HG02678 (cell line): ENCODE data around the gene DDN.

Source experiments
- ATAC-seq: cut with Tn5 transposase; IDR thresholded peaks from one replicate; pipeline ENCODE4 v1.9.1; 2021; ENCODE audit warnings: mild to moderate bottlenecking, moderate library complexity; ENCODE audit not compliant: unreplicated experiment

The DDN gene

DNA sequence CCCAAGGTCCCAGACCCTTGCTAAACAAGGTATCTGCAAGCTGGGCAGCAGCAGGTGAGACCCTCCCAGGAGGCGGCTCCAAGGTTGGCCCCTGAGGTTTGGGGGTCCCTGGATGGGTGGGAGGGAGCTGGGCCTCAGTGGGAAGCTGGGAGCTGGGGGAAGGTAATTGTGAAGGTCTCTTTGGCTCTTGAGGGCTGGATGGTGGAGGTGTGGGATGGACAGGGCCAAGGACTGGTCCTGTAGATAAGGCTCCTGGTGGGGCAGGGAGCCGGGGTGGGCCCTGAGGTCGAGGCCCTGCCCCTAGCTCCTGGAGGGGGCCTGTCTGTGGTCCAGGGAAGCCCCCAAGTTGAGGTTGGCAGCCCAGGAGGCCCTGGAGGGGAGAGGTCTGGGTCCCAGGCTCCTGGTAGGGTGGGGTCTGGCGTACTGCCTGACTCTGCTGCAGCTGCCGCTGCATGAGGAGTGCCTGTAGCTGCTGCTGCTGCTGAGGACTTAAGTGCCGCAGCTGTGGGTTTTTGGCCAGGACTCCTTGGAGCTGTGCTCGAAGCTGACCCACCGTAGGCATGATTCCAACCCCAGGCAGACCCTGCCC, 32.5 kb upstream of the DDN start:
- no peak for ATAC-seq

- no peak for ATAC-seq
Measured at GRCh38 chr12:49030714-49031572, 31.8 kb upstream of the DDN start.

- ATAC-seq: no peak
Measured at GRCh38 chr12:49030119-49030518, 30.9 kb upstream of the DDN start.

DNA sequence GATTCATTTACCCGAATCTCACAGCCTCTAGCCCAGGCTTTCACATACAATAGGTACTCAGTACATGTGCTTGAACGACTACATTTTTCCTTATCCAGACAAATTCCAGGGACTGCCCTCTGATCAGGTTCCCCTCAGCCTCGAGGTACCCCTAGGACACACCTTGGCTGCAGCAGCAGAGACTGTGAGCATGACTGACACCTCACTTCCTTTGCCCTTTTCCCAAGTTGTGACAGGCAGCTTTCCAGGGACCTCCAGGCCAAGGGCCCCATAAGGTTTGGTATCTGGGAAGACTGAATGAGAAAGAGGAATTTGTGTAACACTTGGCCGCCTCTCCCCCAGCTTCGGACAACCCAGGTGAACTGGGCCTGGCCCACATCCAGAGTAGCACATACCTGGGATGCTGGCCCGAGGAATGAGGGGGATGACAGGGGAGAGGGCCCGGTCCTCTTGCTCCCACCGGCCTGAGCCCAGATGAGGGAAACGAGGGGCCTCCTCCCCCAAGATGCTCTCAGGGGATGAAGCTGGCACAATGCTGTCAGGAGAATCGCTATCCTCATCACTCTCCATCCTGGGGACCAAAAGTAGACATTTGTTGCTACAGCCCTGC, 29.6 kb upstream of the DDN start:
- ATAC-seq: no peak

GRCh38 chr12:49027846-49028555, 28.8 kb upstream of the DDN start:
- no peak for ATAC-seq

GRCh38 chr12:49026678-49027480, 27.7 kb upstream of the DDN start:
- no peak for ATAC-seq

DNA sequence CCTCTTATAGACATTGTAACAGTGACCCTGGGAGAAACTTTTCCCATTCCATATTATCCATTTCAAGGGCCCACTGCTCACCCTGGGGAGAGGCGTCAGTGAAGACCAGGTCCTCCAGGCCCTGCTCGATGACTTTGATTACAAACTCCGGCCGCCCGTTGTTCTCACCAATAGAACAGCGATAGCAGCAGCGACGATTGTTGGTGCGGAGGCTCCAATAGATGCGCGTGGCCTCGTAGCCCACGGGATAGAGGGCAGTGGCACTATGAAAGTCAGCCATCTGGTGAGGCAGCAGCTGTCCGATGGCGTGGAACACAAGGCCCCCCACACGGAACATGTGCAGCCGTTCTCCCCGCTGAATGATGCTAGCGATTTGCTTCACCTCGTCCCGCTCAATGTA, 26.9 kb upstream of the DDN start:
- ATAC-seq: no peak

- ATAC-seq: no peak
Measured at GRCh38 chr12:49025463-49025862, 26.3 kb upstream of the DDN start.

GRCh38 chr12:49024543-49024942, 25.4 kb upstream of the DDN start:
- no peak for ATAC-seq

GRCh38 chr12:49023812-49024211, 24.6 kb upstream of the DDN start:
- no peak for ATAC-seq

- no peak for ATAC-seq
Measured at GRCh38 chr12:49022558-49023178, 23.5 kb upstream of the DDN start.

DNA sequence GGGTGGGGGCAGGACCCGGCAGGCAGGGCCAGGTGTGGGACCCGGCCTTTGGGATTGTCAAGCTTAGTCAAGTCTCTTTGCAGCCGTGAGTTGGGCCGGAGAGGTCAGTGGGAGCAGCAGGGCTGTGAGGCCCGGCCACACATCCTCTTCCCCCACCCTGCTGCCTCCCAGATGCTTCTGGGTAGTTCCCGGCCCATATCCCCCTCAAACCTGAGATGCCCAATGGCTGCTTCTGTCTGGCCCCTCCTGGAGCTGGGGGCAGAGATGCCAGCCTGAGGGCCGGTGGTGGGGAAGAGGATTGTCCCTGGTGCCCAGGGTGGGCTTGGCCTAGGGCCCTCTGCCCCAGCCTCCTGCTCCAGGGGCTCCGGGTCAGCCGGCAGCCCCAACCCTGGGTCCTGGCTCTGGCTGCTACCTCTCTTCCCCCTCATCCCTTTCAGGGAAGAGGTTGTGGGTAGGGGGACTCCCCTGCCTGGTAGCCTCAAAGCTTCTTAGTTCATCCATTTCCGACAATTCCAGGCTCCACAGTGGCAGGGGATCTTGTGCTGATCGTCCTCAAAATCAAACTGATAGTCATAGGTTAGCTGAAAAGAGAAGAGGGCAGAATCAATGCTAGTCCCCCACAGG, 22.2 kb upstream of the DDN start:
- ATAC-seq: no peak

GRCh38 chr12:49020441-49020840, 21.3 kb upstream of the DDN start:
- no peak for ATAC-seq

GRCh38 chr12:49019443-49020324, 20.5 kb upstream of the DDN start:
- no peak for ATAC-seq

DNA sequence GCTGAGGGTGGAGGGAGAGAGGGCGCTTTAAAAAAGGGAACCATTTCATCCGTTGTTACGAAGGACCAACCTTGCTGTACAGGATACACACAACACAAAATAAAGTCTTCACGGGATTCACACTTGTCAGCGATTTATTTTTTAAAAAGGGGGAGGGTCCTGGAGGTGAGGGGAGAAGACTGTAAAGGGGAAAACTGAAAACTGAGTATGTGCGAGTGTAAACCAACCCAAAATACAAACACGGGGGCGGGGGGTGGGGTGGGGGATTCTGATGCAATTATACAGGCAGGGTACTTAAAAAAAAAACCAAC, 19.9 kb upstream of the DDN start:
- no peak for ATAC-seq

DNA sequence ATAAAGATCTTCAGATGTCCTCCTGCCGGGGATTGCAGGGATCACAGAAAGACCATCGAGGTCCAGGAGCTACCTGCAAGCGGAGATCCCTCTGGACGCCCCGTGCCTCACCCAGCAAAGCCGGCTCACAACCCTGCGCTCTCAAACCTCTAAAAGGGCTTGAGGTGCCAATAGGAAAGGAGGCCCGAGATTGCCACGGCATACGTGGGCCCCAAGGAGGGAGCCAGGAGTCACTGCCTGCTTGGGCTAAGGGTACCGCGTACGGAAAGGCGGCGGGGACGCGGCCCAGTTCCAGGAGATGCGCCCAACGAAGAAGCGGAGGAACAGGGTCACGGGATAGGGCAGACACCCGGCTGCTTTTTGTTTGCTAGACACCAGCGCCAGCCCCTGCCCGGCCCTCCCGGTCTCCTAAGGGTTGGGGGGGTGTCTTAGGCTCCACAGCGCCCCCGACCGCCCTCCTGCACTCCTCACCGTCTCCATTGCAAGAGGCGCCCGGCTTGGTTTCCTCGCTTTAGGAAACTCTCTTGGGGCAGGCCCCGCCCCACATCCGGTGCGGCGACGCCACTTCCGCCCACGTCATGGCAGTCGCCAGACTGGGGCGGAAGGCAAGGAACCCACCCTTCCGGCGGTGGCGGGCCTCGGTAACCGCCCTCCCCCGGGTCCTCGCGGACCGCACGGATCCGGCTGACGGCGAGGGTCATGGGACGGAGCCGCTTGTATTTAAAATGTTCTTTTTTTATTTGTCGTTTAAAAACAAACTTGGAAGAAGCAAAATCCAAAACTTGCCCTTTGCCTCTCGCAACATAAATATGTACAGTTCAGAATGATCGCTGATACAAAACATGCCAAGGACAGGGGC, 19.3 kb upstream of the DDN start, which contains the start of gene PRKAG1:
Gene PRKAG1 (minus strand): TSS at position 516 of the 859 bp plus-strand sequence. CDS start 36 bp downstream, at position 480.
- peak; percentile 93 for ATAC-seq

DNA sequence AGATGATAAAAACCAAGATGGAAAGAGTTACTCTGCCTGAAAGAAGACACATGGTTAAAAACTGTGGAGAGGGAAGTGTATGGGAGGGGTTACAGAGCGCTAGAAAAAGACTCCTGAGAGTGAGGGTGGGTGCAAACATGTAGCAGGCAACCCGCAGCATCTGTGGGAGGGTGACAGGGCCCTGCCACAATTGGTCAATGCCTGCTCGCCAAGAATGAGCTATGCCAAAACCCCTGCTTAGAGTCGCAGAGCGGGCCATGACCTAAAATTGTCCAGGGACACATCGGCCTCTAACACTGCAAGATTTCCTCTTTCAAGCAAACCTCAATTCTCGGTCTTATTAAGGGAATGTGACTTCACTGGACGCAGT, 18.7 kb upstream of the DDN start:
- ATAC-seq: peak; percentile 11

GRCh38 chr12:49015196-49015595, 16.0 kb upstream of the DDN start:
- ATAC-seq: no peak
